HEK293T (cell line): ENCODE measurements around the gene RARG.

Source experiments
- CTCF ChIA-PET: fragments of 350-600 bp; formaldehyde crosslinking; extraction: SDS; loops from one replicate; lab custom pipeline; 2021; ENCODE audit warnings: antibody characterized with exemption, inconsistent platforms; lab: Yijun Ruan, JAX
- POLR2A ChIA-PET: fragments of 350-600 bp; formaldehyde crosslinking; extraction: SDS; loops from one replicate; lab custom pipeline; 2020; ENCODE audit warnings: antibody characterized with exemption, inconsistent platforms; lab: Yijun Ruan, JAX
- DNase-seq: peaks from one replicate; pipeline ENCODE4 v3.0.0; 2012; ENCODE audit warnings: mixed read lengths; ENCODE audit errors: extremely low spot score
- ARNT ChIP-seq: fragments of 450-650 bp; IDR thresholded peaks from 2 replicates; pipeline ENCODE4 v1.6.1; 2017; ENCODE audit warnings: mild to moderate bottlenecking
- BHLHE40 ChIP-seq: fragments of 450-650 bp; IDR thresholded peaks from 2 replicates; pipeline ENCODE4 v1.6.1; 2016; ENCODE audit warnings: mild to moderate bottlenecking, moderate library complexity, borderline replicate concordance
- CTBP1 ChIP-seq: fragments of 450-650 bp; IDR thresholded peaks from 2 replicates; pipeline ENCODE4 v1.6.1; 2016; ENCODE audit warnings: borderline replicate concordance
- ELF4 ChIP-seq: fragments of 450-650 bp; IDR thresholded peaks from 2 replicates; pipeline ENCODE4 v1.6.1; 2017; ENCODE audit warnings: antibody characterized with exemption
- FOXA1 ChIP-seq: fragments of 450-650 bp; IDR thresholded peaks from 2 replicates; pipeline ENCODE4 v1.6.1; 2016; ENCODE audit warnings: mild to moderate bottlenecking
- FOXK2 ChIP-seq: fragments of 450-650 bp; IDR thresholded peaks from 2 replicates; pipeline ENCODE4 v1.6.1; 2016; ENCODE audit warnings: mild to moderate bottlenecking
- FOXM1 ChIP-seq: fragments of 450-650 bp; IDR thresholded peaks from 2 replicates; pipeline ENCODE4 v1.6.1; 2017; ENCODE audit warnings: mild to moderate bottlenecking, borderline replicate concordance
- HDGF ChIP-seq: fragments of 450-650 bp; IDR thresholded peaks from 2 replicates; pipeline ENCODE4 v1.6.1; 2017; ENCODE audit warnings: antibody characterized with exemption, borderline replicate concordance
- L3MBTL2 ChIP-seq: fragments of 450-650 bp; conservative IDR thresholded peaks from 2 replicates; pipeline ENCODE4 v1.6.1; 2016; ENCODE audit warnings: mild to moderate bottlenecking
- LEF1 ChIP-seq: fragments of 450-650 bp; IDR thresholded peaks from 2 replicates; pipeline ENCODE4 v1.6.1; 2017; ENCODE audit warnings: mild to moderate bottlenecking, borderline replicate concordance
- NFRKB ChIP-seq: fragments of 450-650 bp; IDR thresholded peaks from 2 replicates; pipeline ENCODE4 v1.6.1; 2016; ENCODE audit warnings: mild to moderate bottlenecking, moderate library complexity
- SP1 ChIP-seq: fragments of 450-650 bp; IDR thresholded peaks from 2 replicates; pipeline ENCODE4 v1.6.1; 2017
- SUZ12 ChIP-seq: fragments of 450-650 bp; IDR thresholded peaks from 2 replicates; pipeline ENCODE4 v1.6.1; 2016; ENCODE audit warnings: mild to moderate bottlenecking
- TARDBP ChIP-seq: fragments of 450-650 bp; IDR thresholded peaks from 2 replicates; pipeline ENCODE4 v1.6.1; 2016
- ZNF384 ChIP-seq: fragments of 450-650 bp; IDR thresholded peaks from 2 replicates; pipeline ENCODE4 v1.6.1; 2016
- TF ChIP-seq, protein P1 (sequence below): fragments of 450-650 bp; IDR thresholded peaks from 2 replicates; pipeline ENCODE4 v1.6.1; 2016

Gene RARG

DNA sequence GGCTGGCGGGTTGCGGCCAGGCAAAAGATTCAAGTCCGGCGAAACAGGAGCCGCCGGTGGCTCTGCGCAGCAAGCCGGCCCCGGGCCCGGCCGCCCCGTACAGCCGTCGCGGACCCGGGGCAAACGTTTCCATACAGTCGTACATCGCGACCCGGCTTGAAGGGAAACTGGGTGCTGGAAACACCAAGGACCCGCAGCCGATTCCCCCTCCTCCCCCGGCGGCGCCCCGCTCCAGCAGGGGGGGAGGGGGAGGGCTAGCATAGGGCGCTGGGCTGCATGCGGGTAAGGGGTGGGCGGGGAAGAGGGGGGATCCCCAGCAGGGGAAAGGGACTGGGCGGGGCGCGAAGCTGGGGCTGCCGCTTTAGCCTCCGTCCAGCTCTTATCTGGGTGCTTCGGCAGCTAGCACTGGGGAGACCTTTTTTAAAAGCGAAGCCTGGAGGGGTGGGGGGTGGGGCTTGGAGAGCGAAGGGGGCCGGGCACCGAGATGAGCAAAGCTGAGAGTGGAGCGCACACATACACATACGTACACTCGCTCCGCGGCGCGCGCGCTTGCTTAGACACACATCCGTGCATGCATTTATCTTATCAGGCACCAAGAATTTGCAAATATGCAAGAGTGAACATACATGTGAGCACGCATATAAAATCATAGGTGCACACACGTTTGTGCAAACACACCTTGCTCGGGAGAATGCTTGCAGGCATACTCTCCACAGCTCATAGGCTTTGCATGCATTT is 11.9 kb downstream of the RARG start:
- CTCF ChIA-PET, result interaction anchor here (0.6 to 1.3 kb wide), 5 partner anchors 48 to 256 kb away, joined by 3 to 5 read pairs (median 3); partner anchors contain the start of genes AAAS and ESPL1
- peak; percentile 58 for DNase-seq
- POLR2A ChIA-PET, result interaction anchor here (0.9 to 2.7 kb wide), 10 partner anchors 10 to 281 kb away, joined by 3 to 13 read pairs (median 6); partner anchors contain the start of genes AAAS, ESPL1, PFDN5 and TARBP2
- TF ChIP-seq HDGF (no peak), SUZ12 (no peak), LEF1 (no peak), FOXA1 (no peak), SP1 (no peak), CTBP1 (no peak), L3MBTL2 (no peak), FOXM1 (no peak), BHLHE40 (no peak), ARNT (no peak), TARDBP (no peak)
- TF ChIP-seq, protein P1, sequence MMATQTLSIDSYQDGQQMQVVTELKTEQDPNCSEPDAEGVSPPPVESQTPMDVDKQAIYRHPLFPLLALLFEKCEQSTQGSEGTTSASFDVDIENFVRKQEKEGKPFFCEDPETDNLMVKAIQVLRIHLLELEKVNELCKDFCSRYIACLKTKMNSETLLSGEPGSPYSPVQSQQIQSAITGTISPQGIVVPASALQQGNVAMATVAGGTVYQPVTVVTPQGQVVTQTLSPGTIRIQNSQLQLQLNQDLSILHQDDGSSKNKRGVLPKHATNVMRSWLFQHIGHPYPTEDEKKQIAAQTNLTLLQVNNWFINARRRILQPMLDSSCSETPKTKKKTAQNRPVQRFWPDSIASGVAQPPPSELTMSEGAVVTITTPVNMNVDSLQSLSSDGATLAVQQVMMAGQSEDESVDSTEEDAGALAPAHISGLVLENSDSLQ, result no peak

GRCh38 chr12:53219292-53219955 is 12.6 kb downstream of the RARG start:
- TF ChIP-seq TARDBP, result peak; percentile 79
- TF ChIP-seq, protein P1, result no peak
- POLR2A ChIA-PET, result interaction anchor here (1.1 to 2.7 kb wide), 8 partner anchors 11 to 282 kb away, joined by 3 to 13 read pairs (median 6); partner anchors contain the start of genes AAAS, ESPL1, PFDN5 and TARBP2
- no peak for DNase-seq
- CTCF ChIA-PET, result interaction anchor here (0.5 to 1.3 kb wide), 4 partner anchors 20 to 257 kb away, joined by 3 to 4 read pairs (median 3); partner anchors contain the start of genes AAAS and ESPL1

GRCh38 chr12:53218551-53219291 is 13.3 kb downstream of the RARG start:
- TF ChIP-seq LEF1, result no peak
- ChIA-PET CTCF (interaction anchor here (0.5 to 1.2 kb wide), 3 partner anchors 20 to 103 kb away, joined by 3 read pairs; partner anchors contain the start of gene AAAS), POLR2A (interaction anchor here (1.0 to 2.6 kb wide), 6 partner anchors 50 to 126 kb away, joined by 3 to 13 read pairs (median 8); partner anchors contain the start of genes AAAS, ESPL1 and PFDN5)
- no peak for DNase-seq

- TF ChIP-seq SUZ12, result no peak
- TF ChIP-seq ZNF384, result no peak
- no peak for TF ChIP-seq FOXA1
- no peak for TF ChIP-seq TARDBP
- no peak for TF ChIP-seq FOXK2
- no peak for TF ChIP-seq SP1
- no peak for TF ChIP-seq L3MBTL2
- no peak for TF ChIP-seq FOXM1
- no peak for TF ChIP-seq CTBP1
- TF ChIP-seq, protein P1, result no peak
- TF ChIP-seq BHLHE40, result no peak
- no peak for TF ChIP-seq HDGF
- ChIA-PET CTCF (interaction anchor here (0.8 to 1.2 kb wide), 2 partner anchors 104 to 106 kb away, joined by 3 to 7 read pairs; partner anchors contain the start of gene AAAS), POLR2A (interaction anchor here (1.0 to 2.6 kb wide), 4 partner anchors 33 to 127 kb away, joined by 3 to 11 read pairs (median 4); partner anchors contain the start of gene AAAS)
- no peak for DNase-seq
Observed at GRCh38 chr12:53217931-53218307, 14.1 kb downstream of the RARG start.

GRCh38 chr12:53217051-53217930 is 14.7 kb downstream of the RARG start:
- ChIA-PET POLR2A (interaction anchor here (1.0 to 2.6 kb wide), 5 partner anchors 34 to 128 kb away, joined by 3 to 11 read pairs (median 4); partner anchors contain the start of genes AAAS and PFDN5), CTCF (interaction anchor here (0.8 to 1.2 kb wide), 2 partner anchors 104 to 106 kb away, joined by 3 to 7 read pairs; partner anchors contain the start of gene AAAS)
- TF ChIP-seq HDGF (no peak), FOXM1 (no peak), BHLHE40 (no peak), NFRKB (no peak), CTBP1 (no peak), ELF4 (no peak), LEF1 (no peak), L3MBTL2 (no peak), TARDBP (no peak), ARNT (no peak)
- TF ChIP-seq, protein P1, result no peak
- no peak for DNase-seq
